SK-MEL-5 (cell line): Measurements from ENCODE around the gene SBNO1. TPM values are rescaled to one million over a fixed set of nuclear protein-coding genes. Genes with fewer than 3 reads are reported as not detected.

Experiments used
- DNase-seq: peaks from one replicate; pipeline ENCODE4 v3.0.0-alpha.2; 2016; ENCODE audit warnings: low read depth, low spot score
- in situ Hi-C: cut with HindIII; loops from 2 replicates; pipeline ENCODE4 v1.10.0; 2016; ENCODE audit warnings: low sequenced_read_pairs, high pct_unique_total_duplicates, low pct_unique_long_range_greater_than_20kb
- small RNA-seq, 2 experiments: library from RNA; depleted of rRNA; stranded (forward); fragments of <200 nt; gene quantifications; one replicate each; pipeline ENCODE3, GENCODE V24; 2014
- total RNA-seq: library from RNA; depleted of rRNA; stranded (reverse); fragments of >200 nt; shearing (Covaris generic); gene quantifications from 2 replicates; pipeline ENCODE4 v1.2.3, GENCODE V29; 2014; rRNA removed

Gene SBNO1
- total RNA-seq, 1 experiment from 2014 or later: 46.3 TPM

DNA sequence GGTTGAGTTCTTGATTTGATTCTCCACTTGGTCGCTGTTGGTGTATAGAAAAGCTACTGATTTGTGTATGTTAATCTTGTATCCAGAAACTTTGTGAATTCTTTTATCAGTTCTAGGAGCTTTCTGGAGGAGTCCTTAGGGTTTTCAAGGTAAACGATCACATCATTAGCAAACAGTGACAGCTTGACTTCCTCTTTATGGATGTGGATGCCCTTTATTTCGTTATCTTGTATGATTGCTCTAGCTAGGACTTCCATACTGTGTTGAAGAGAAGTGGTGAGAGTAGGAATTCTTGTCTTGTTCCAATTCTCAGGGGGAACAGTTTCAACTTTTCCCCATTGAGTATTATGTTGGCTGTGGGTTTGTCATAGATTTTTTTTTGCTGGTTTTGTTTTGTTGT, 119.0 kb downstream of the SBNO1 start:
- in situ Hi-C loops: no loop called here
- no peak for DNase-seq

DNA sequence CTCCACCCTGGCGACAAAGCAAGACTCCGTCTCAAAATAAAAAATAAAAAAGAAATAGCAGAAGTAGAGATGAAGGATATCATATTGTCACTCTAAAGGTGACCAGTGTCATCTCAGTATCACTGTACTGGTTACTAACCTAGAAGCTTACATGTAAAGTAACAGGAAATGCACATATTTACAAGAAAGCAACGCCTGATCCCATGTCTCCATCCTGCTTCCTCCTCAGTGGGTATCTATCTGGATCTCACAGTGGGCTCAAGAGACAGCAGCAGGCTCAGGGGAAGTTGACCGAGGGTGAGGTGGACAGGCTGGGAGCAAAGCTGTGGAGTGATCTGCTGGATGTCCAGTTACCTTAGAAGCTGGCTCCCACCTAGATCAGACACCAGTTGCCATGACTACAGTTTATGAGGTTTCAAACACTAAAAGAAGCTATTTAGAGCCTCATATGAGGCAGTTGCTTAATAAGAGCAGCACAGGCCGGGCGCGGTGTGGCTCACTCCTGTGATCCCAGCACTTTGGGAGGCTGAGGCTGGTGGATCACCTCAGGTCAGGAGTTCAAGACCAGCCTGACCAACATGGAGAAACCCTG, 120.9 kb downstream of the SBNO1 start:
- in situ Hi-C loops: no loop called here
- no peak for DNase-seq

DNA sequence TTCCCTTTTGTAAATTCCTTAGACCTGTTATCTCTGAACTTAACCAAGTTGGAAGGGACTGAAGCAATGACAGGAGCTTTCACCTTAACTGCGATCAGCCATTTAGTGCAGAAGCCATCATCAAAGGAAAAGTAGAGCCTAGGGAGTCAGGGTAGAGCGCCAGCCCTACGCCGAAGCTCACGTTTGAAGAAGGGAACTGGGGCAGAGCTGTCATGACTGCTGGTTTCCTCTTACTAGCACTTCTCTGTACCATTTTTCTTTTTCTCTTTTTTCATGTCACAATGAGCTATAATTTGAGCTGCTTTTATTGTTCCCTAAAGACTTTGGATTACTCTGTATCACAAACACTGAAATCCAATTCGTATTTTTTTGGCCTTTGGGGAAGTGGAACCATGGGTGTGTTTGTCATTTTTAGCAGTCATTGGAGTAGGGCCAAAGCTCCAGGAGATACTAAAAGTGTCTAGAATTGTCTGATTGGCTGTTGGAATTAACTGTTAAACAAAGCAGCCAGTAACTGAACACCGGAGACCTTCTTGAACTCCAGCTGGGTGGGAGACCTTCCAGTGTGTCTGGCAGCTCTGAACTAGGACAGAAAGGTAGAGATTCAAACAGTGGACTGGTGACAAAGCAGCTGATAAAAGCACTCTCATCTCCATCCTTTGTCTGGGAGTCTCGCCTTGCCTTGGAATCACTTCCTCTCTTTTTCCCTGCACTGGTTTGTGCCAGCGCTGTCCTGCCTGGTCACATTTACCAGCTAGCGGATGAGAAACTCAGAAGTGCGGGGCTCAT, 122.3 kb downstream of the SBNO1 start:
- in situ Hi-C loops: no loop called here

More for the DNA sequence above, 122.3 kb downstream of the SBNO1 start:
- no peak for DNase-seq

Small RNAs within 50 kb of the gene (small RNA-seq; reads per million reads assigned to genes)
- gene RF00019: 0 reads per million in 2 experiments
- gene RNA5SP375: 0 to 0.05 reads per million in 2 experiments

Other genes starting within 250 kb of the SBNO1 start
- 1.2 and 1.7 TPM in 2 replicates for gene PITPNM2, start 213.8 kb downstream of the SBNO1 start, total RNA-seq
- gene MPHOSPH9, start 131.7 kb downstream of the SBNO1 start, total RNA-seq: 54.9 and 57.2 TPM in 2 replicates
- 6.9 and 11.3 TPM in 2 replicates for gene MTRFR, start 131.4 kb downstream of the SBNO1 start, total RNA-seq
- 394 and 409 TPM in 2 replicates for gene CDK2AP1, start 93.0 kb downstream of the SBNO1 start, total RNA-seq
- 28.1 and 30.3 TPM in 2 replicates for gene KMT5A, start 19.3 kb upstream of the SBNO1 start, total RNA-seq
- gene RILPL2, start 71.8 kb upstream of the SBNO1 start, total RNA-seq: 2.0 and 2.2 TPM in 2 replicates
- 19.5 and 20.6 TPM in 2 replicates for gene SNRNP35, start 93.3 kb upstream of the SBNO1 start, total RNA-seq
- gene RILPL1, start 168.9 kb upstream of the SBNO1 start, total RNA-seq: 11.3 and 16.5 TPM in 2 replicates
- gene TMED2, start 219.7 kb upstream of the SBNO1 start, total RNA-seq: 537 and 558 TPM in 2 replicates
- gene DDX55, start 237.3 kb upstream of the SBNO1 start, total RNA-seq: 45.3 and 54.0 TPM in 2 replicates